ENCODE results near the gene NPDC1. TPM values are rescaled to one million over a fixed set of nuclear protein-coding genes. Genes with fewer than 3 reads are reported as not detected.
"Not testable (repeated sequence)": the region's sequence is repeated elsewhere in the genome, so short reads cannot be mapped to it uniquely, and the experiment has no call there.

Gene NPDC1
- total RNA-seq, 1 experiment from 2014 or later = 0.60 TPM

GRCh38 chr9:137040568-137040967 is 5.4 kb downstream of the NPDC1 start:
- DNase-seq (ENCODE audit: low read depth) = no peak

DNA sequence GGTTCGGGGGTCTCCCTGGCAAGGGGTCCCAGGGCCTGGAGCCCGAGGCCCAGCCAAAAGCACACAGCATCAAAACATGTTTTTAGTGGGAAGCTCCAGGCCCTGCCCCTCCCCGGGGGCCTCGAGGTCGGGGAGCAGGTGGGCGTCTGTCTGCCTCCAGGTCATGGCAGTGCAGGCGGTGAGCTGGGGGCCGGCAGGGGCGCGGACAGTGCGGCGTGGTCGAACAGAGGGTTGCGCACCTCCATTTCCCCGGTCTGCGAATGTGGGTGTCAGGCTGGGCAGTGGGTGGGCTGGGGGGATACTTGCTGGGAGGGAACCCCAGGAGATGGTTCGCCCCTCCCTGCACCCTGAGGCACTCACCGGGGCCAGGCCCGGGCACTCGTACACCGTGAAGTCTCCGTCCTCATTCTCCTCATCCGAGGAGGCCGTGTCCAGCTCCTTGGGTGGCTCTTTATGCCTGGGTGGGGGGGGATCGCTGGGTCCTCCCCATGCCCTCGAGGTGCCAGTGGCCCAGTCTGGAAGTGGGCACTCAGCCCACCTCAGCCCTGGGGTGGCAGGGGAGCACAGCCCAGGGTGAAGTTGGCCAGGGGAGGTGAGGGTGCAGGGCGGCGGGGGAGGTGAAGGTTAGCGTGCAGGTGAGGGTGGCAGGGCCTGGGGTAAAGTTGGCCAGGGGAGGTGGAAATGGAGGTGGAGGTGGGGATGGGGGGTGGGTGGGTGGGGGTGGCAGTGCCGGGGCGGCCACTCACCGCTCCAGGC is 6.2 kb downstream of the NPDC1 start:
- no peak for DNase-seq (ENCODE audit: low read depth)

GRCh38 chr9:137038916-137039315 is 7.1 kb downstream of the NPDC1 start:
- DNase-seq (ENCODE audit: low read depth) = no peak

- DNase-seq (ENCODE audit: low read depth) = no peak
Measured at GRCh38 chr9:137037483-137037882, 8.5 kb downstream of the NPDC1 start.

GRCh38 chr9:137037035-137037434 is 8.9 kb downstream of the NPDC1 start:
- no peak for DNase-seq (ENCODE audit: low read depth)

GRCh38 chr9:137035937-137036336 is 10.0 kb downstream of the NPDC1 start:
- no peak for DNase-seq (ENCODE audit: low read depth)

DNA sequence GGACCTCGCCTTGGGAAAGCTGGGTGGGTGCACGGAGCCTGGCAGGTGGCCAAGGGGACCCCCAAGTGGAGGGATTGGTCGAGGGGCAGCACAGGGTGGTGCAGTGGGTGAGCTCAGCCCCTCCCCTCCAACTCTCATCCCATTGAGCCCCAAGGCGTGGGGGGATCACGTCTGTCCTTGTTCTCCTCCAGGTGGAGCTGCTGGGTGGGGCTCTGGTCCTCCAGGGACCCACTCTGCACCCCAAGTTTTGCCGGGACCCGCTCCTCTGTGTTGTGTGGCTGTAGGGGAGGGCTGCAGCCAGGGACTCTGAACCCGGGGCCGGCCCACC is 10.5 kb downstream of the NPDC1 start:
- no peak for DNase-seq (ENCODE audit: low read depth)

DNA sequence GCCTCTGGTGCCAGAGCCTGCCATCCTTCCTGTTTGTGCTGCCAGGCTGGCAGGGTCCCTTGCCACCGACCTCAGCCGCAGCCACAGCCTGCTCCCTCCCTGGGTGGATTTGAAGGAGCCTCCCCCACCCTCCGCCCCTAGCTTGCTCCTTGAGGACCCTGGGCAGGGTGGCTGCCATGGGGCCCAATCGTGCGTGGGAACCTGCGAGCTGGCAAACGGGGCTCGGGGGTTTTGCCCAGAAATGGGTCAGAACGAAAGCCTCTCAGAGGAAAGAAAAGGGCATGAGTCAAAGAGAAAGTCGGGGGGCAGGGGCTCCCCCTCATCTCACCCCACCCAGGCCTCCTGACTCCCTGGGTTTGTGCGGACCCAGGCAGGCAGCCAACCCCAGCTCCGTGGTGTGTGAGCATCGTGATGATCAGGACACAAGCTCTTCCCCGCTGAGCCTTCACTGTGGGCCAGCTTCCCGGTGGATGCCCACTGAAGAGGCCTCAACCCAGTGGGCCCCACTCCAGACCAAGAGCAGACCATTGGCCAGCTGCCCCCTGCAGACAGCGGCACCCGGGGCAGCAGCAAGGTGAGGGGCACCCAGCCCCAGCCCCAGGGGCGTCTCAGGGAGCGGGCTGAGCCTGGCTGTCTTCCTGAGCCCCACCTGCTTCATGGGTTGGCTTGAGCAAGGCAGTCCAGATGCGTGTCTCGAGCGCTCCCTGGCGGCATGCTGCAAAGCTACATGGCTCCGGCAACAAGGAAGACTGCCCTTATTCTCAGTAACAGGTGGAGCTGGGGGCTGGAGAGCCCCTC is 11.1 kb downstream of the NPDC1 start:
- DNase-seq (ENCODE audit: low read depth) = peak; percentile 64

DNA sequence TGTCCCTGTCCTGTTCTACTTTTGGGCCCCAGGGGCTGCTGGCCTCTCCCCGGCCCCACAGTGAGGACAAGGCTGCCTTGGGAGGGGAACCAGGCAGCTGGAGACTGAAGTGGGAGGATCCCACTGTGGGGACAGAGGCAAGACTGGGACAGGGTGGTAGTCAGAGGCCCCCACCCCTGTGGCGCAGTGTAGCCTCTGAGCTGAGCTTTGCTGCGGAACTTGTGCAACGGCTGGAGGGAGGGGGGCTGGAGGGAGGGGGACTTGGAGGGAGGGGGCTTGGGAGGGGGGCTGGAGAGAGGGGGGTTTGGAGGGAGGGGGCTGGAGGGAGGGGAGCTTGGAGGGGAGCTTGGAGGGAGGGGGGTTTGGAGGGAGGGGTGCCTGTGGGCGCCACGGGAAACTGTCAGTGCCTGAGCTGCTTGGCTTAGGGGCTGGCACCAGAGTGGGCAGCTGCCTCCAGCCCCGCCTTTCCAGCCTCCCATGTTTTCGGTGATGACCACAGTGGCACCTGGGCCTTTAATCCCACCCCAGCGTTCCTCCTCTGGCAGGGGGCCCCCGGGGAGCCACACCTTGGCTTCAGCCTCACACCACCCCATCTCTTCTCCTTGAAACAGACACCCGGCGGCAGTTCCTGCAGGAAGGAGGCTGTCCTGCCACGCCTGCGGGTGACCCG is 11.8 kb downstream of the NPDC1 start:
- no peak for DNase-seq (ENCODE audit: low read depth)

DNA sequence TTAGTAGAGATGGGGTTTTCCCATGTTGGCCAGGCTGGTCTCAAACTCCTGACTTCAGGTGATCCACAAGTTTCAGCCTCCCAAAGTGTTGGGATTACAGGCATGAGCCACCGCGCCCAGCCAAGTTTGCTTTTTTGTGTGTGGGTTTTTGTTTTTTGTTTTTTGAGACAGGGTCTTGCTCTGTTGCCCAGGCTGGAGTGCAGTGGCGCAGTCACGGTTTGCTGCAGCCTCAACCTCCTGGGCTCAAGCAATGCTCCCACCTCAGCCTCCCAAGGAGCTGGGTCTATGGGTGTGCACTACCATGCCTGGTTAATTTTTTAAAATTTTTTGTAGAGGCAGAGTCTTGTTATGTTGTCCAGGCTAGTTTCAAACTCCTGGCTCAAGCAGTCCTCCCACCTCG is 12.5 kb downstream of the NPDC1 start:
- DNase-seq (ENCODE audit: low read depth) = not testable (repeated sequence)

- DNase-seq (ENCODE audit: low read depth) = no peak
Measured at GRCh38 chr9:137032858-137033257, 13.1 kb downstream of the NPDC1 start.

DNA sequence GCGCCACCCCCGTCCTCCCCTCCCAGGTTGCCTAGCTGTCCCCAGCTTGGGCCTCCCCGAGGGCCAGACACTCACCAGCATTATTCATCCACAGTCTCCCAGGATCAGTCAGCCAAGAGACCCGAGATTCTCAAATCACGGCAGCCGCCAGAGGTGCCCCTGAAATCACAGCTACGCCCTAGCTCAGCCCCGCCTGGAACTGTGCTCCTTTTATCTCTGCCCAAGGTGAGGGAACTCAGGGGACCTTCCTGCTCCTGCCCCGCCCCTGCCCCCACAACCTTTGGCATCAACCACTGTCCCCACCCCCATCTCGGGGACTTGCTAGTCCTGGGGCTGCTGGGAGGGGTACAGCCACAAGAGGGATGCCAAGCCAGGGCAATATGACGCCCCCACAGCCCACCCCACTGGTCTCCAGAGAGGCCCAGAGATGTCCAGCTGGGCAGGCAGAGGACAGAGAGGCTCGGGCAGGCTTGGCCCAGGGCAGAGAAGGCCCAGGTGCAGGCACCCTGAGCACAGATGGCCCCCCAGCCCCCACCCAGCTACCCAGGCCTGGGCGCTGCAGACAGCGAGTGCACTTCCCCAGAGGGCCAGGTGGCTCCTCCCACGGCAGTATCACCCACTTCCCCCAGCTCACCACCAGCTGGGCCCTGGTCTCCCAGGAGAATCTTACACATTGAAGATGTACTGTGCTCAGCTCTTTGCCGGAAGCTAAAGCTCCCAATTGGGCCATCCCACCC is 13.9 kb downstream of the NPDC1 start, which contains the start of gene FUT7:
FUT7 (minus strand) TSS at position 185 of the 737 bp plus-strand sequence; CDS start at position 88, 97 bp downstream.
- DNase-seq (ENCODE audit: low read depth) = no peak

DNA sequence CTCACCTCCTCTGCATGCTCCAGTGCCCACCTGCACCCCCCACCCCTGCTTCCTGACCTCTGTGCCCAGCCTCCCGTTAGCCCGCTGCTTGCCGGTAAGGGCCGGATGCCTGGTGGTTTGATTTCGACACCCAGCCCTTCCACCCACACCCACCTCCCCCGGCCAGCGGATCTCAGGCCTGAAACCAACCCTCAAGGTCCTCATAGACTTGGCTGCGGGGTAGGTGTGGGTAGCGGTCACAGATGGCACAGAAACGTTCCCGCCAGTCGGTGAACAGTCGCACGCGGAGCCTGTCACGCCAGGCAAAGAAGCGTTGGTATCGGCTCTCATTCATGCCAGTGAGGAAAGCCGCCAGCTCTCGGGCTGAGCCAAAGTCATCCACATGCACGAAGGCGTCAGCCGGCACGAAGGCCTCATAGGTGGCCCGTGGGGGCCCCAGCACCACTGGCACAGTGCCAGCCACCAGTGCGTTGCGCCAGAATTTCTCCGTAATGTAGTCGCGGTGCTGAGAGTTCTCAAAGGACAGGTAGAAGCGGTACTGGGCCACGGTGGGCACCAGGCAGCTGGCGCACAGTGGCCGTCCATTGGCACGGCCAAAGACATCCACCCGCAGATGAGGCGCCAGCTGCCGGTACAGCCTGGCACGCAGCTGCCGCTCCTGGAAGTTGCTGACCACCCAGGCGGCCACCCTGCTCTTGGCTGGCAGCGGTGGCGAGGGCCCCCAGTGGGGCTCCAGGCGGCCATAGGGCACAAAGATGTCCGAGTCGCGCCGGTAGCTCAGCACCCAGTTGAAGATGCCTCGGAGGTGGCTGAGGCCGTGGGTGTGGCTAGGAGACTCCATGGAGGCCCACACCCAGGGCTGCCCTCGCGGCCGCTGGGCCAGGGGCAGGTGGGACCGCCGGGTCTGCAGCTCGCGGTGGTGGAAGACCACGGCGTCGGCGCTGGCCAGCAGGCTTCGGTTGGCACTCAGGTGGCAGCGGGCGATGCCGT is 15.1 kb downstream of the NPDC1 start:
- no peak for DNase-seq (ENCODE audit: low read depth)

GRCh38 chr9:137030006-137030405 is 16.0 kb downstream of the NPDC1 start:
- no peak for DNase-seq (ENCODE audit: low read depth)

GRCh38 chr9:137029058-137029936 is 16.7 kb downstream of the NPDC1 start:
- DNase-seq (ENCODE audit: low read depth) = peak; percentile 51

DNA sequence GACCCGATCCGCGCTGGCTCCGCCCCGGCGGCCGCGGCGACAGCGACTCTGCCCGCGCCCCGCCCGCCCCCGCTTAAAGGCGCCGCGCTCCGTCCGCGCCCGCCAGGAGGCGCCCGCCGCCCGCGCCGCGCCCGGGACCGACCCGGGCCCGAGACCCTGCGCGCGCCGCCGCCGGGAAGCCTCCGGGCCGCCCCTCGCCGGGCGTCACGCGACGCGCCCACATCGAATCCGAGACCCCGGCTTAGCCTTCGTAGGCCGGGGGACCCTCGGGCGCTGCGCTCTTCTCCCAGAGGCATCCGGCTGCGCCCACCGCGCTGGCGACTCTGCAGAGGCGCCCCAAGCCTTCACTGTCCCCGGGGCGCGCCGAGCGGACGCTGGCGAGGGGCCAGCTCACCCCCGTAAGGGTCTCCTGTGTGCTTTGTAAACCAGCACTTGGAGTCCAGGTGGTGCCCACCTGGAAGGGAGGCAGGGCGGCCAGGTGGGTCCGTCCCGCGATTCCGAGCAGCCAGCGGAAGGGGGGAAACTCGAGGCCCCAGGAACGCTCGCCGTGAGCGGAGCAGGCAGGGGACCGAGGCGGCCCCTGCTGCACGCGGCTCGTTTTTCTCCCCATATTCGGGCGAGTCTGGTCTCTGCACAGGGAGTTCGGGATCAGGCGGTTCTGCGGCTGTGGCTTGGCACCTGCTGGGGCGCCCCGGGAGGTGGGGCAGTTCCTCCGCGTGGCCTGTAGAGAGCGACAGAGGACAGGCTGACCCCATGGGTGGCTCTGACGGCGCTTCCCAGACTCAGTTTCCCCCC is 17.5 kb downstream of the NPDC1 start:
- DNase-seq (ENCODE audit: low read depth) = peak; percentile 46

- DNase-seq (ENCODE audit: low read depth) = peak; percentile 18
Measured at GRCh38 chr9:137027369-137028262, 18.4 kb downstream of the NPDC1 start, which contains the start of gene ABCA2. ABCA2 (minus strand) TSS chr9:137028237; CDS start chr9:137028140, 97 bp downstream.

GRCh38 chr9:137026828-137027227 is 19.1 kb downstream of the NPDC1 start:
- DNase-seq (ENCODE audit: low read depth) = no peak

Data from RPMI7951 (cell line).